NCI-H524 treated with DMSO at 0.1 percent for 48 hours (cell line): Measurements from ENCODE around the gene CYBRD1.
"Not testable (repeated sequence)": the region's sequence is repeated elsewhere in the genome, so short reads cannot be mapped to it uniquely, and the experiment has no call there.

Source experiments
- DNase-seq: peaks from one replicate; lab custom pipeline; 2025; lab: John Stamatoyannopoulos, UW

The CYBRD1 gene

DNA sequence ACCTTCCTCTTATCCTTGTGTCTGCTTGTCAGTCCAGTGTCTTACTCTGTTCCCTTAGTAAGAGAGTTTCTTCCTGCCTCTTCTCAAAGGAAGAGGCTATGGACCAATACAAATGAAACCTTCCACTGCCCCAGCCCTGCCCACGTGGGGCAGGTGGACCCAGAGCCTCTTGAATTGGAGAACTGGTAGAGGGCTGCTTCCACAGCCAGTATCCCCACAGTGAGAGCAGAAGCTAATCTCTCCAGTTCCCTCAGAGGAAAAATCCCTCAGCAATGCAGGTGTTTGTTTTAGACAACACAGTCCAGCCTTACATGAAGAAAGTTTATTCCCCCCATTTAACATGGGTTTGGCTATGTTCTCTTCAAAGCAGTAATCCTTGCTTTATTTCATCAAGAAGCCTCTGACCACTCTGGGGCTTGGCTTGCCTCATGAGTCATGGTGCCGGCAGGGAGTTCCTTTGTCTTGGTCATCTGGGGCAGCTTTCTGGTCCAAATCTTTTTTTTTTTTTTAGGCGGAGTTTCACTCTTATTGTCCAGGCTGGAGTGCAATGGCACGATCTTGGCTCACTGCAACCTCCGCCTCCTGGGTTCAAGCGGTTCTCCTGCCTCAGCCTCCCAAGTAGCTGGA is 6.5 kb upstream of the CYBRD1 start:
- DNase-seq: no peak

DNA sequence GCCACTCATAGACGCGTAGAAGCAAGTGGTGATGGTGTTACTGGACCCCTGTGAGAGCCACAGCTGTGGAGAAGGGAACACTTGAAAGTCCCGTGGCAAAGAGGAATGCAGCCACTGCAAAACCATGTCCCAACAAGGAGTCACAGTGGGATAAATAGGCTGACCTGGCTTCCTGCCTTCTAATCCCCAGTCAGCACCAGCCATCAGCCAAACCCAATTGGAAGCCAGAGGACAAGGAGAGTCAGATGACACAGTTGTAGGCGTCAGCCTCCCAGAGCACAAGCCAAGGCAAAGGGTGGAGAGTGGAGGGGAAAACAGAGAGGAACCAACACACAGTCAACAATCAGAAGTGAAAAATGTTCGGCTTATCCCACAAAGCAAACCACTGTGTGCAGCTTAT is 5.5 kb upstream of the CYBRD1 start:
- no peak for DNase-seq

DNA sequence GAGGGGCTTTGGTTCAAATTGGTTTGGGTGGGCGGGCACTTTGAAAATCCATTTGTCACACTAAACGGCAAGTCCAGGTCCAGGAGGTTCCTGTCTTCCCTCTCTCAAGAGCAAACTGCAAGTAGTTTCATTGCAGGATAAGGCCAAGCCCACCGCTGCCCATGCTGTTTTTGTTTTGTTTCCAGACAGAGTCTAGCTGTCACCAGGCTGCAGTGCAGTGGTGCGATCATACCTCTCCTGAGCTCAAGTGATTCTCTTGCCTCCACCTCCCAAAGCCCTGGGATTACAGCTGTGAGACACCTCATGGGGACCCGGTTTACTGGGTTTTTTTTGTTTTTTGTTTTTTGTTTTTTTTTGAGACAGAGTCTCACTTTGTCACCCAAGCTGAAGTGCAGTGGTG is 1.8 kb upstream of the CYBRD1 start:
- no peak for DNase-seq

DNA sequence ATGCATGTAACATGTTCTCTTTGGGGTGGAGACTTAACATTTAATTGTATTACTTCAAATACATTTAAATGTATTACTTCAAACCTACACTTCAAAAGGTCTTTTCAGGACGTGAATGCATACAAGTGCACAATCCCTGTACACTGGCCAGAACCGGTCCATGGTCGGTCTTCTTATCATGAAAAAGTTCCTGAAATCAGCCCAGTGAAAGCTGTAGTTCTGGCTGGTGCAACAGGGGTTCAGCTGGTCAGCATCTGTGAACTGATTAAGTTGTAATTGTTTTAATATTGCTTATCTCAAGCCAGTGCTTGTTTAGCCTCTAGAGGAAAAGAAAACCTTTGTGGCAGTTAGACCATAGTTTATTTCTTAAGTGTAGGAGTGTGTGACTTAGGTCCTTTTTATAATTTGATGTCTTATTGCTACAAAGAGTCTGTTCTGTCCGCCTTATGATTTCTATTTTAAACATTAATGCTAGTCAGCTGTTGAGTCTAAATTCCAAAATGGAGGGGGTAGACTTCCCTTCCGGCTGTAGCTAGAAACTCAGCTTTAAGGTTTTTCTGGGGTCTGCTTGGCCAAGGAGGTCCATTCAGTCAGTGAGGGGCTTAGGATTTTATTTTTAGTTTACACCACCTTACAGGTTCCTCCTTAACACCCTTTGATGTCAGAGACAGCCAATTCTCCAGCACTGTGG is 768 bp upstream of the CYBRD1 start:
- no peak for DNase-seq

DNA sequence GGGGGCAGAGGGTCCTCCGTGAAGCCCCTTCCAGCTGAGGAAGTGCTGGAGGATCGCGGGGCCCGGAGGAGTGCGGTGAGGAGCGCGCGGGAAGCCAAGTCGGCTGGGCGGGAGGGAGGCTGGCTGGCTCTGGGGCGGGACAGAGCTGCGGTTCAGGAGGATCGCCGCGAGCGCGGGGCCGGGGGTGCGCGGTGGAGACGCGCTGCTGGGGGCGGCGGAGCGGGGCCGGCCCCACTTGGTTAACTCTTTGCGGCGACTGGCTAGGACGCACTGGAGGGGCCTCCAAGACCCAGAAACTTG is 464 bp downstream of the CYBRD1 start:
- no peak for DNase-seq

DNA sequence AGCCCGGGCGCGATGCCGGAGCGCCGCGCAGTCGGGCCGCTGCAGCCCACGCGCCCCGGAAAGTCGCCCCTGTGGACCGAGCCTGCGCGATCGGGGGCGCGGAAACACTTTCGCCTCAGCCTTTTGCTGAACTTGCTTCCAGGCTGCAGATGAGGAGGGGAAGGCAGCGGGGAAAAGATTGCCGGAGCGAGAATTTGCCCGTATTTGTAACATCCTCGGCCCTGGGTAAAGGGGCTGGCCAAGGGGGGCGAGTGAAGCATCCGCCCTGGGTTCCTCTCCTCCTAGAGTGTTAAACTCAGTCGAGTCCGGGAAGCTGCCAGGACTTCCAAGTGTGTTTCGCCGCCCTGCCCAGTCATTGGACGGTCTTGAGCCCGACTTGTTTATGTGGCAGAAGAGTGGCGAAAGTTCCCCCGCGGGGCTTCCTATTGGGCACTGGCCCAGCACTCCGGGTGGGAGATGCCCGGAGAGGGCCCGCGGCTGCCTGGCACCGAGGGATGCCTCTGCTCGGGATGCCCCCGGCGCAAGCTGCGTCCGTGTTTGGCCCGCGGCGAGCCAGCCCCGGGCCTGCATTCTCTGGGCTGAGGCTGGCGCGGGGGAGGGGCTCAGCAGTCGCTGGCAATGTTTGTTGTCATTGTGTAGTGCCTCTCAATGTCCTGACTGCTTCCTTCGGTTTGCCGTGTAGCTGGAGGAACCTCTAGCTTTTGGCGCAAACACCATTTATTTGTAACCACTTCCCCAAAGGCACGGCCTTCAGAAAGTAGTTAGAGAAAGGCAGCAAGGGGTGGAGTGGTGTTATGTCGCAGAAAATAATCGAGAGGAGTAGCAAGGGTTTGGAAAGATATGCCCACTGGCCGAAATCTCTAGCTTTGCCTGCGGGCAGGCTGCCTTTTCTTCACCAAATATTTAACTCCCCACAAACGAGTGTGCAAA is 1.1 kb downstream of the CYBRD1 start:
- peak; percentile 1 for DNase-seq

DNA sequence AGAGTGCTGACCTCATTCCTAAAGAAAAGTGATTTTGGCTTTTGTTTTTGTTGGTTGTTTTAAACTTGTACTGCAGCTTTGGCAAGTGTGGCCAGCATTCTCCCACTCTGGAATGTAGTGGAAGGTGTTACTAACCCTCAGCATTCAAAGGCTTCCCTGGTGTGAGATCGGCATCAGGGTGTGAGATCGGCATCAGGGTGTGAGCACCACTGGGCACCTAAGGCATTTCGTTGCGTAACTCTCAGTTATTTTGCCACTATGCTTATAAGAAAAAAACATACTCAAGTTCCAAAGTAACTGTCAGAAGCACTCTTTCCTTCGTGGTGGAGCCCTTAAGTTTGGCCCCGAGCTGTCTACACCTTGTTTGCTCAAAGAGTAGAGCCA is 1.7 kb downstream of the CYBRD1 start:
- DNase-seq: no peak

DNA sequence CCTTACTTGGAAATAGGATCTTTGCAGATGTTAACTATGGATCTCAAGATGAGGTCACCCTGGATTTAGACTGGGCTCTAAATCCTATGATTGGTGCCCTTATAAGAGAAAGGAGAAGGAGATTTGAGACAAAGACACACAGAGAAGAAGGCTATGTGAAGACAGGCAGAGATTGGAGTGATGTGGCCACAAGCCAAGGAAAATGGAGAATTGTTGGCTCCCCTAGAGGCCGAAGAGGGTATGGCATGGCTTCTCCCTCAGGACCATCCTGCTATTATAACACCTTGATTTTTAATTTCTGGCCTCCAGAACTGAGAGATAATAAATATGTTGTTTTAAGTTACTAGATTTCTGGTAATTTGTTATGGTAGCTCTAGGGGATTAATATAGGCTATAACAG is 7.6 kb downstream of the CYBRD1 start:
- no peak for DNase-seq

DNA sequence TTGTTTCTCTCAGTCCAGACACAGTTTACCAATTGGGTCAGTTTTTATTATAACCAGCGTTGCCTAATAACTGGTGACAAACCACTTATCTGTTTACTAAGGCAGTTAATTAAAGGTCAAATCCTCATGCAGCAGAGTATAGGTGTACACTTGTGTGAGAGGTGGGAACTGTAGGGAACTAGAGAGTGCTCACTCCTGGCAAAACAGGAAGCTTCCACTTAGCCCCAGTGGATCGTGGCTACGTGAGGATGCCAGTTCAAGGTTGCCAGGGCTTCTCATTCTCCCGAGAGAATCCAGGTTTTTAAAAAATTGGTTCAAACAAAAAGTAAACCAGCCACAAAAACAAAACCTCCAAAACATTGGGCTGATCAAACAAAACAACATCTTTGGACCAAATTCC is 8.1 kb downstream of the CYBRD1 start:
- no peak for DNase-seq

DNA sequence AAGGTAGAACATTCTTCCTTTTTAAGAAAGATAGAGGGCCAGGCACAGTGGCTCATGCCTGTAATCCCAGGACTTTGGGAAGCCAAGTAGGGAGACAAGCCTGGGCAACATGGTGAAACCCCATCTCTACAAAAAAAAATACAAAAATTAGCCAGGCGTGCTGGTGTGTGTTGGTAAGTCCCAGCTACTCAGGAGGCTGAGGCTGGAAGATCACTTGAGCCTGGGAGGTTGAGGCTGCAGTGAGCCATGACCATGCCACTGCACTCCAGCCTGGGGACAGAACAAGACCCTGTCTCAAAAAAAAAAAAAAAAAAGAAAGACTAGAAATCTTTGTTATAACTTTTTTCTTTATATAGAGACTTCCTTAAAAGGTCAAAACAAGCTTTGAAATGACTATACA is 8.6 kb downstream of the CYBRD1 start:
- DNase-seq: not testable (repeated sequence)

DNA sequence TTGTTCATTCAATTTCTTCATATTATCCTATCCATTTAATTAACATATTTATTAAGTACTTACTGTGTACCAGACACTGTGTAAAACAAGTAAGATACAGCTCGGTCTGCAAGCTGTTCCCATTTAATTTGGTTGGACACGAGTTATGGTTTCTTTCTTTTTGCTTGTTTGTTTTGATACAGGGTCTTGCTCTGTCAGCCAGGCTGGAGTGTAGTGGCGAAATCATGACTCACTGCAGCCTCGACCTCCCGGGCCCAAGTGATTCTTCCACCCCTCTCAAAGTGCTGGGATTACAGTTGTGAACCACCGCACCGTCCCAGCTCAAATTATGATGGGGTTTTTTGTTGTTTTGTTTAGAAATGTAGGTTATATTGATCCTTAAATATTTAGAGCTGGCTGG is 9.0 kb downstream of the CYBRD1 start:
- DNase-seq: no peak

DNA sequence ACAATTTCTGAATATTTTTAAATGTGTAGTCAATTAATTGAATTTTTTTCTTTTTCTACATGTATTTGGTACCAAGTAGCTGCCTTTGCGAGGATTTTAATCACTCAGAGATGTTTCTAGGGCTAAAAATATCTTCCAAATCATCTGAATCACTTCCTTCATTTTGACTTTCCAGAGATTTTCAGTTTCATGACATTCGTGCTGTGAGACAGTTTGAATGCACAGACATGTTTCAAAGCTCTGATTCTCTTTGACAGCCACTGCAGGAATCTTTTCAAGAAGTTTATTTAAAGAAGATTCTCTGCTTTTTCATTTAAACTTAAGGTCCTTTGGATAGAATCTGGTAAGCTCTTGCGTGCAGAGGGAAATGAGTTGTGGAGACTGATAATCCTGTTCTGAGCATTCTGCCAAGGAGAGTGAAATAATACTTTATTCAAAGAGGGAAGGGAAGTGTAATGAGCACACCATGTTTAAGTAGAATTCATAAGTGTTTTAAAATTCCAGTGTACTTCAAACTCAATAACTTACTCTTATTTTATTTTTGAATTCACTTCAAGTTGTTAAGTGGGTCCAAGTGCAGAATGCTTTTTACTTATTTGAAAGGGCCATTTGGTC is 9.7 kb downstream of the CYBRD1 start:
- DNase-seq: no peak

DNA sequence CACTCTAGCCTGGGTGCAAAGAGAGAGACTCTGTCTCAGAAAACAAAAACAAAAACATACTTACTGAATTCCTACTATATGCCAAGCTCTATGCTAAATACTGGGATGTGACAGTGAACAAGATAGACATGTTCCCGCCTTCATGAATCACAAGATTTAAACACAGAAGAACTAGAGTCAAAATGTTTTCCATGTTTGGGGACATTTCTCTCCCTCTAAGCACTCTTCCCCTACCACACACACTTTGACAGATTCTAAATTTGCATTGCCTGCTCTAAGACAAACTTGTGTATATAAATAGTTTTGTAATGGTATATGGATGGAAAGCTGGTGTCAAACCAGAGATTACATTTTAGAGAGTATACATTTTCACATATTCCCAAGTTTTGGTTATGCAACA is 11.1 kb downstream of the CYBRD1 start:
- DNase-seq: no peak

DNA sequence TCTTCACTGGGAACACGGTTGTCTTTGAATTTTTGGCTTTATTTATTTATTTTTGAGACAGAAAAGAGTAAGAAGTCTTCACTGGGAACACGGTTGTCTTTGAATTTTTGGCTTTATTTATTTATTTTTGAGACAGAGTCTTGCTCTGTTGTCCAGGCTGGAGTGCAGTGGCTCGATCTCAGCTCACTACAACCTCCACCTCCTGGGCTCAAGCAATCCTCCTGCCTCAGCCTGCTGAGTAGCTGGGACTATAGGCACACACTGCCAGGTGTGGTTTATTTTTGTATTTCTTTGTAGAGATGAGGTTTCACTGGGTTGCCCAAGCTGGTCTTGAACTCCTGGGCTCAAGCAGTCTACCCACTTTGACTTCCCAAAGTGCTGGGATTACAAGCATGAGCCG is 13.3 kb downstream of the CYBRD1 start:
- not testable (repeated sequence) for DNase-seq

DNA sequence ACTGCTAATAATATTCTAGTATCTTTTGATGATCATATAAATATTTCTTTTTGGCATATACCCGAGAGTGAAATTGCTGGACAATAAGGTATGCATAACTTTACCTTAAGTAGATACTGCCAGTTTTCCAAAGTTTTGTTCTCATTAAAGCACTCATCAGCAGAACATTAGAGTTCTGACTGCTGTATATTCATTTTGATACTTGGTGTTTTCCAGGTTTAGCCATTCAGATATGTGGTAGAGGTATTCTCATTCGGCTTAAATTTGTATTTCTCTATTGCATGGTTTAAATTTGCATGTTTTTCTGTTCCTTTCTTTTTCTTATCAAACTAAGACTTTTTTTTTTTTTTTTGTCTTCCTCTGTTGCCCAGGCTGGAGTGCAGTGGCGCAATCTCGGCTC is 18.2 kb downstream of the CYBRD1 start:
- no peak for DNase-seq

DNA sequence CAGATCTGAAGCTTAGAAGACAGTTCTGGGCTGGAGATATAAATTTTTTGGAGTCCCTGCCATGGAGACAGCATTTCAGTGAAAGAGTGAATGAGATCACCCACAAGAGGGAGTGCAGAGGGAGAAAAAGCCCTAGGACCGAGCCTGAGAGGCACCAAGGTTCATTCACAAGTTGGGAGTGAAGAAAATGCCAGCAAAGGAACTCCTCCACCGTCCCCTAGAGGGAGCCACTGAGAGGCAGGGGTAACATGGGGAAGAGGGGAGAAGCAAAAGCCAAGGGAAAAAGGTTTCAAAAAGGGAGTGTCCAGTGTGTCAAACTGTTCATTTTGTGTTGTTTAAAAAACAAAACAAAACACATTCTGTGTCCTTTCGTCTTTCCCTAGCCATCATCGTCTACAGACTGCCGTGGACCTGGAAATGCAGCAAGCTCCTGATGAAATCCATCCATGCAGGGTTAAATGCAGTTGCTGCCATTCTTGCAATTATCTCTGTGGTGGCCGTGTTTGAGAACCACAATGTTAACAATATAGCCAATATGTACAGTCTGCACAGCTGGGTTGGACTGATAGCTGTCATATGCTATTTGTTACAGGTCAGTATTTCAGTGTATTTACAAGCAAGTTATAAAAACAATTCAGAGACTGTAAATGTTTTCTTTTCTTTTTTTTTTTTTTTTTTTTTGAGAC is 19.1 kb downstream of the CYBRD1 start:
- no peak for DNase-seq

DNA sequence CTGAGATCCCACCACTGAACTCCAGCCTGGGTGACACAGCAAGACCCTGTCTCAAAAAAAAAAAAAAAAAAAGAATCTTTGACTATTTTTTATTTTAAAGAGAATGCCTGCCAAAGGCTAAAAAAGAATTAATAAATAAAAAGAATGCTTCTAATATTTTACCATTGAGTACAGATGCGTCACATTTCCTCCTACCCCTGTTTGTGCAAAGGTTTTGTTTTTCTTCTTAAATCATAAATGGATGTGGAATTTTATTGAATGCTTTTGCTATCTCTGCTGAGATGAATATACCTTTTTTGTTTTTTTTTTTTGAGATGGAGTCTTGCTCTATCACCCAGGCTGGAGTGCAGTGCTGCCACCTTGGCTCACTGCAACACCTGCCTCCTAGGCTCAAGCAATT is 22.8 kb downstream of the CYBRD1 start:
- DNase-seq: no peak

DNA sequence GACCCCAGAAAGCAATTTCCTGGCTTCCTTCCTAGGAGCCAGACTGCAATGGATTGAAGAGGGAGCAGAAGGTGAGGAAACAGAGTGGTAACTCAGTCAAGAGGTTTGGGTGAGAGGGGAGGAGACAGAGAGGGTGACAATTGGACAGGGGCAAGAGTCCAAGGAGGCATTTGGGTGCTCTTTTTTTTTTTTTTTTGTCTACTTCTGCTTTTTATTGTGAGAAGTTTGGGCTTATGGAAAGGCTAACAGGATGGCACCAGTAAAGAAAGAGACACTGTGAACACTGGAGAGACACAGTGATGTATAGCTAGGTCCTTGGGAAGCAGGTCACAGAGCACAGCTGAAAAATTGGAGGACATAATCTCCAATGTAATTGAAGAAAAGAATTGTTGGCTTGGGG is 25.0 kb downstream of the CYBRD1 start:
- no peak for DNase-seq

DNA sequence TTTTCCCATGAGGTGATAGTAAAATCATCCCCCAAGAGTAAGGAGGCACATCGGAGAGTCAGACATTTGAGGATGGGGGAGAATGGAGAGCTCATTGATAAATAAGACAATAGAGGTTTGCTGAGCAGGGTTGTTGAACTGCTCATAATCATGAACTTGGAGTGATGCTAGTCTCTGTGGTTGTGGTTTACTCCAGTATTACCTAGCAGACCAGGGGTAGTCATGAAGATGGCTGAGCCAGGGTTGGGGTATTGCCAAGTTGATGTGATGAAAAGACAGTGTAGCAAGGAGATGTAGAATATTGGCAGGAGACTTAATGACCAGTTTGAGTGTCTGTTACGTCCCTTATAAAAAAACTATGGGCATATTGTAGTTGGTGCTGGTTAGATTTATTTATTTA is 25.4 kb downstream of the CYBRD1 start:
- DNase-seq: no peak

DNA sequence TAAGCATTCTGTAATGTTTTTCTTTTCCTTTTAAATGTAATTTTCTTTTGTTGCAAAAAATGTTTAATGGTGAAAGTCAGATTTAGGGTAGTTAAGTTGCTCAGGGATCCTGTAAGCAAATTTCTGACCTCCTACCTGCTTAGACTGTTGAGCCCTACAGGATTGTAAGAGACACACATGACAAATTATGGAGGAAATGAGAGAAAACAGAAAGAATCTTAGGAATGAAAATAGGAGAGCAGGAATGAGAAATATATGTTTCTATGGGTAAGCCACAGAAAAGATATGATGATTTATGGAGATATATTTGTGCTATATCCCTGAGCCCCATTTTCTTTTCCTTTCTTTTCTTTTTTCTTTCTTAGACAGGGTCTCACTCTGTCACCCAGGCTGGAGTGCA is 28.3 kb downstream of the CYBRD1 start:
- no peak for DNase-seq

DNA sequence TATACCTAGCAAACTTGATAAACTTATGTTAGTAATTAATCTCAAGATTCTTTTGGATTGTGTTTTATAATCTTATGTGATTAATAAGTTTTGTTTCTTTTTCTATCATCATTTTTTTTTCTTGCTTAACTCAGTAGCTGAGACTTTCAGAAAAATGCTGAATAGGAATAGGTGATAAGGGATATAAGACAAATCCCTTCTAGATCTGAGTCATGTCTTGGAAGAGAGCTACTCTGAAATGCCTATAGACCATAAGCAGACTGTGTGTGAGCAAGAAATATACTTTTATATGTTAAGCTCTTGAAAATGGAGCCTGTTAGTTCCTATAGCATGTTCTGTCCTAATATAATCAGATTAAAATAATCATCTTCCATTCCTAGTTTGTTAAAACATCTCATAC is 29.6 kb downstream of the CYBRD1 start:
- DNase-seq: no peak

DNA sequence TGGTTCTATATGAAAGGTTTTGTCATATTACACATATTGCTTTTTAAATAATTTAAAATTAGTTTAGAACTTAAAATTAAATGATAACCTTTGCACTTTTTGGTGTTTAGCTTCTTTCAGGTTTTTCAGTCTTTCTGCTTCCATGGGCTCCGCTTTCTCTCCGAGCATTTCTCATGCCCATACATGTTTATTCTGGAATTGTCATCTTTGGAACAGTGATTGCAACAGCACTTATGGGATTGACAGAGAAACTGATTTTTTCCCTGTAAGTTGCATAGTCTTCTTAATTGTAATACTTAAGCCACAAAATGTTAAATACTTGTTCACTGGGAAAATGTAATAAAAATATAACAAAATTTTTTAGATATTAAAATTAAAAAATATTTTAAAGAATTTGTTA is 31.0 kb downstream of the CYBRD1 start:
- no peak for DNase-seq
